Stimulated activated CD4-positive, alpha-beta T cell treated with anti-CD3 and anti-CD28 coated beads, Interleukin-4, amount 100 ng/mL, for 4 hours (primary cell): Measurements from ENCODE around the gene EPS8L2.

ENCODE experiments used
- DNase-seq, 2 experiments: peaks; one replicate each; pipeline ENCODE4 v3.0.0-alpha.2; 2020

Gene EPS8L2

DNA sequence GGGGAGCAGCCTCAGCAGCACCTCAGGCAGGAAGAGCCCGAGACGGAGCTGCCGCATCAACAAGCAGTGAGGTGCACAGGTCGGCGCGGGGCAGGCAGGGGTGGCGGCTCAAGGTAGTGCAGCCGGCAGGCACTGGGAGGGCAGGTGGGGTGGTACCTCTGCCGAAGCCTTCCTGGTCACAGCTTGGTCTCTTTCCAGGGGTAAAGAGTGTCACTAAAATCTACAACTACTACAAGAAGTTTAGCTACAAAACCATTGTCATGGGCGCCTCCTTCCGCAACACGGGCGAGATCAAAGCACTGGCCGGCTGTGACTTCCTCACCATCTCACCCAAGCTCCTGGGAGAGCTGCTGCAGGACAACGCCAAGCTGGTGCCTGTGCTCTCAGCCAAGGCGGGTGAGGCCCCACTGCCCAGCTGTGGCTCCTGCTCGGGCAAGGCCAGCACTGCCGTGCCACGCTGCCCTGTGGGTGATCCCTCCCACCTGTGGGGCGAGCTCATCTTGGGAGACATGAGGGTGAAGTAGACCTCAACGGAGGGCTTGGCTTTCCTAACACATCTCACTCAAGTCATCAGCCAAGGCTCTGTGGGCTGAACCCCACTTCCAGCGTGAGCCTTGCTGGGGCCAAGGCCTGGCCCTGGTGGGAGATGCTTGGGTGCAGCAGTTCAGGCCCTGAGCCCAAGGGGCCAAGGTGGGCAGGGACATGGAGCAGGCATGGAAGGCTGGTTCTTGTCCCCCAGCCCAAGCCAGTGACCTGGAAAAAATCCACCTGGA lies 57.7 kb downstream of the EPS8L2 start:
- DNase-seq = no peak

DNA sequence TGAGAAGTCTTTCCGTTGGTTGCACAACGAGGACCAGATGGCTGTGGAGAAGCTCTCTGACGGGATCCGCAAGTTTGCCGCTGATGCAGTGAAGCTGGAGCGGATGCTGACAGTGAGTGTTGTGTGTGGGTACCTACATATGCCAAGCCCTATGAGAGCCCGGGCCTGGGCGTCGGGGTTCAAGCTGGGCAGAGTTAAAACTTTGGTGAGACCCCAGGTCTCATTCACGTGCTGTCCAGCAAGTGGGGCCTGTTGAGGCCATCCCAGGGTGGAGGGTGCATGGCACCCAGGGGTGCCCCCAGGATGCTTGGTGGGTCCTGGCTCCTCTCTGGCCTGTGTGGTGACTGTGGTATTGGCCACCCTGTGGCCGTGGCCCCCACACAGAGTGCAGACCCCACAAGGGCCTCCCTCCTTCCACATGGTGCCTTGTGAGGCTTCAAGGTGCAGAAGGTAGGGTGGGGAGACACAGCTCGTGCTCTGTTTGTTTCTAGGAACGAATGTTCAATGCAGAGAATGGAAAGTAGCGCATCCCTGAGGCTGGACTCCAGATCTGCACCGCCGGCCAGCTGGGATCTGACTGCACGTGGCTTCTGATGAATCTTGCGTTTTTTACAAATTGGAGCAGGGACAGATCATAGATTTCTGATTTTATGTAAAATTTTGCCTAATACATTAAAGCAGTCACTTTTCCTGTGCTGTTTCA lies 58.4 kb downstream of the EPS8L2 start:
- DNase-seq = no peak

DNA sequence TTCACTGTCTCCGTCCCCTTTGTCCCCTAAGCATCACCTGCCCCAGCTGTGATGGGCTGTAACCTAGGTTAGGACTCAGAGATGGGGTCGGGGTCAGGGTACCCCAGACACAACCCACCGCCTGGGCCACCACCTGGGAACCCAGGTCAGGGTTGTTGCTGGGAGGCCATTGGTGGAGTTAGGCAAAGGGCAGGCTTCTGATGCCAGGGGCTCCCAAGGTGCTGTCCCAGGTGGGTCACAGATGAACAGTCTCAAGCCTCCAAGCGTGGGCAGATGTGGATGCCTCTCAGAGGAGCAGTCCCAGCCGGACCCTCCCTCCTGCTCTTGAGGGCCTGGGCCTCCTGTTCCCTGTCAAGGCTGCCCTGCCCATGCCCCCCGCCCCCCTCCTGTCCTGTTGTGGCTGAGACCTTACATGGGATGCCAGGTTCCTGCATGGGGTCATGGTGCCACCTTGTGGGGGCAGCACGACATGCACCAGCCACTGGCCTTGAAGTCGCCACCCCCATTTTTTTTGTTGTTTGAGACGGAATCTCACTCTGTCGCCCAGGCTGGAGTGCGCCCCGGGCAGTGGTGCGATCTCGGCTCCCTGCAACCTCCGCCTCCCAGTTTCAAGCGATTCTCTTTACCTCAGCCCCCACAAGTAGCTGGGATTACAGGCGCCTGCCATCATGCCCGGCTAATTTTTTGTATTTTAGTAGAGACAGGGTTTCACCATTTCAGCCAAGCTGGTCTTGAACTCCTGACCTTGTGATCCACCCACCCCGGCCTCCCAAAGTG lies 59.2 kb downstream of the EPS8L2 start:
- peak; percentile 54 to 55 for DNase-seq

DNA sequence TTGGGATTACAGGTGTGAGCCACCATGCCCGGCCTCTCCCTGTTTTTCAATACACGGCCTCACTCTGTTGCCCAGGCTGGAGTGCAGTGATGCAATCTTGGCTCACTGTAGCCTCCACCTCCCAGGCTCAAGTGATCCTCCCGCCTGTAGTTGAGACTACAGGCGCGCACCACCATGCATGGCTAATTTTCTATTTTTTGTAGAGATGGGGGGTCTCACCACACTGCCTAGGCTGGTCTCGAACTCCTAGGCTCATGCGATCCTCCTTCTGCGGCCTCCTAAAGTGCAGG lies 59.7 kb downstream of the EPS8L2 start:
- no peak for DNase-seq

DNA sequence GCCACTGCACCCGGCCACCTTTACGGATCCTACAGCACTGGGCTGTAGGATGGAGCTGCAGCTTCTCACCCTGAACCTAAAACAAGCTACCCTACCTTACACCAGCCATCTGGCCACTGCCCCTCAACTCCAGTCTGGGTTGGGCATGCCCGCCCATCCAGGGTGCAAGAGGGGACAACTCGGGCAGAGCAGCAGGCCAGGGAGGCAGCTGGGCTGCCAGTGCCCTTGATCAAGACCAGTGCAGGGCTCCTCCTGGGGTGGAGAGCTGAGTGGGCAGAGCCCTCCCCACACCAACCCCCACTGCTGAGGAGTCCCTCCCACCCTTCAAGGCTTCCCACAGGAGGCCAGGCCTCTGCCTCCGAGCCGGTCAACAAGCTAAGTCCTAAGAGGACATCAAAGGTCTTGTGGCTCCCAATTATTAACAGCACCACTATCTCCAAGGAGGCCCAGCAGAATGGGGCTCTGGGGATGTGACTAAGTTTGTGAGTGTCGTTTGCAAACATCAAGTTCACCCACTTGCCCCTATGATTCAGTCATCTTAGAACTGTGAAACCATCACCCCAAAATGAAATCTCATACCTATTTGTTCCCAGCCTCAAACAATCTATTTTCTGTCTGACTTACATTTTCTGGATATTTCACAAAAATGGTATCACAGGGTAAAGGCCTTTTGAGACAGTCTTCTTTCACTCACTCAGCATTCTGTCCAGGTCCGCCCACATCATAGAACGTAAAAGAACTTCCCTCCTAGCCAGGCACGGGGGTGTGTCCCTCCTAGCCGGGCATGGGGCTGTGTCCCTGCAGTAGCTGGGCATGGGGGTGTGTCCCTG lies 60.3 kb downstream of the EPS8L2 start:
- no peak for DNase-seq

DNA sequence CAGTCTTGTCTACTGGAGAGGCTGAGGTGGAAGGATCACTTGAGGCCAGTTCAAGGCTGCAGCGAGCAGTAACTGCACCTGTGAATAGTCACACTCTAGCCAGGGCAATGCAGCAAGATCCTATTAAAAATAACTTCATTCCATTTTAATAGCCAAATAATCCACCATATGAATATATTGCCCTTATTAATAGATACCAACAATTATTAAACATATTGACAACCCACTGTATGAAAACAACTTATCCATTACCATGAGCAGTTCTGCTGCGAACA lies 60.8 kb downstream of the EPS8L2 start:
- DNase-seq = no peak

DNA sequence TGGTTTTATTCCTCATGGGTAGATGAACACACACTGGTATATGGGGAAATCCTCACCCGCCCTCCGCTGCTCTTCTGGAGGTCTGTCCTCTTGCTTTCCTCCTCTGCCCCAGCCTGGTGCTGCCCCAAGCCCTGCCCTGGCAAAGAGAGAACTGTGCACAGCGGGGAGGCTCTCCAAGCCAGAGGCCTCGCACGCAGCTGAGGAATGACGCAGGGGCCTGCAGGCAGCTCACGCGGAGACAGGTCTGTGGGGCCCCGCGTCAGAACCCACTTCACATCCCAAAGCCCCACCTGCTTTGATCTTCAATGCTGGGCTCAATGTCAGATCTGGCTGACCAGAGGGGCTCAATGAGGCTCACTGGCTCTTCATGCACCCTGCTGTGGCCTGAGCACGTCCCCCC lies 61.2 kb downstream of the EPS8L2 start:
- no peak for DNase-seq

DNA sequence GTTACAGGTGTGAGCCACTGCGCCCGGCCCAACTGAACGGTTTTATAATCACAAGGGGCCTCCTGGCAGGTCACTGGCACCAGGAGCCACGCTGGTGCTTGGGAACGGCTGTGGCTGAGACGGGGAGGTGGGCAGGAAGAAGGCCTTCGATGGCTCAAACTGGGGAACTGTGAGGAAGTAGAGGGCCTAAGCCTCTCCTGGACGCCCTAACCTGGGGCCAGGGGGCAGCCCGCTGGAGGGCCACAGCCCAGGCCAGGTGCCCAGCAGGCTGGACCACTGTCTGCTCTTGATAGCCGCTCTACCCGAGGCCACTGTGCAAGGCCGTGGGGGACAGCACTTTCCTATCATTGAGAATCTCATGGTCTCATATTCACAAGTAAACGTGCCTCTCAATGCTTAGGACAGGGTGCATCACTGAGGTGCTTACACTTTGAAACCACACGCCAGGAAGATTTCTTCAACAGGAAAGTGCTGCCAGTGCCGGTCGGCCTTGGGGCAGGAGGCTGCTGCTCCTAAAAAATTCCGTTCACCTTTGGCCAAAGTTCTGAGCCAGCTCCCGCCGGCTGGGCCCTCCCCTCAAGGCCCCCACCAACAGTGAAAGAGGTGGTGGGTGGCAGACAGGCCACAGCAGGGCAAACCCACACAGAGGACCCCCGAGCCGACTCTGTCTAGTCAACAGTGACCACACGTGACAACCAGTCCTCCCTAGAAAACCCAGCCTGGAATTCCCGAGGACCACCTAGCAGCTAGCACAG lies 64.0 kb downstream of the EPS8L2 start:
- DNase-seq = no peak

DNA sequence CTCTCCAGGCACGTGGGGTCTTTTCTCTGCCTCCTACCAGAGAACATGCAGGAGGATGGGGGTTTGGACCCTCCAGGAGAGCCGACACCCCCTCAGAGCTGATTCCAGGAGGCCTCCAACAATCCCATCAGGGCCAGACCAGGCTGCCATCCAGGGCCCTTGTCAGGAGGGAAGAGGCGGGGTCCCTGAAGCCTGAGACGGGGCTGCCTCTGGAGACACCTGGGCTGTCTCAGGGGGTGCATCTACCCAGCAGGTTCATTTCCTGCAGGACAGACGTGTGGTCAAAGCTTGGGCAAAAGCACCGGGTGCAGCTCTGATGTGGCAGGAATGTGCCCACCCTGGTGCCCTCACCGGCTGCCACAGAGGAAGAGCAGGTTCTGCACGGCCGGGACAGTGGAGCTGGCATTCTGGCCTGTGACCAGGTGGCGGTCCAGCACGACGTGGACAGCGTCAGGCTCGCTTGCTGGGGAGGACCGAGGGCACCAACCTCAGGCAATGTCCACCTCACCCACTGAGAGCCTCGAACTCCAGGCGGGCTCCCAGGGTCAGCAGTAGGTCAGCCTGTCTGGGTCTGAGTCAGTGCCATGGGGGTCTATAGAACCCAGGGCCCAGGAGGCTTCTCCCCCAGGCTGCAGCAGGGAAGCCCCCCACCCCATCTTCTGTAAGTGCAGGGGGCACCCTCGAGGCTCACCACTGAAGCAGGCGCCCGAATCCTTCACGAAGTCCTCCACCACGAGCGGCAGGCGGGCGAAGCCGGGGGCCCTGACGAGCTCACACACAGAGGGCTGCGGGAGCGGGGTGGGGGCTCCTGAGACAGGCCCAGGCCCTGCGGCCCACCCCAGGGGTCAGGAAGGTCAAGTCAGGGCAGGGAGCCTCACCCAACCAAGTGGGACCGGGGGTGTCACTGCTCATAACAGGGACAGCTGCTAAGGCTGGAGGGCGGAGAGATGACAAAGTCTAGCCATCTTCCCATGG lies 64.9 kb downstream of the EPS8L2 start:
- DNase-seq = no peak

DNA sequence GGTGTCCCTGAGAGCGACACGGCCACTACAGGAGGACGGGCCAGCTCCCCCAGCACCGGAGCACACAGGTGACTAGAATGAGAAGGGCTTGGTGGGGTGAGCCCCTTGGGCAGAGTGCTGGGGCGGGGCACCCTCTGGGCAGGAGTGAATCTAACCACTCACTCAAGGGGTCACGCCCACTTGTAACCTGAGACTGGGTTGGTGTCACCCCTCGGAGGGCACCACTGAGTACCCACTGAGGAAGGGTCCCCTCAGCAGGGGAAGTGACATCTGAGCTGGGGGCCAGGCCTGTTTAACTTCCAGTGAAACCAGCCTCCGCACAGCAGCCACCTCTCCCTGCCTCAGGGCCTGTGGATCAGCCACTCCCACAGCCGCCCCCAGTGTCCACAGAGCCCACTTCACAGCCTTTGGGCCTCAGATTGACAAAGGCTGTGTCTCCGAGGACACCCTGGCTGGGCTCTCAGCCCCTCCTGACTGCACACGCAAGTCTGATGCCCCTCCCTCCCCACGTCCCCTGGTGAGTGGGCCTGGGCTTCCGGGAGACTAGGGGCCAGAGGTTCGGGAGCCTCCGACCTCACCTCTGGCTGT lies 65.7 kb downstream of the EPS8L2 start:
- DNase-seq = no peak

DNA sequence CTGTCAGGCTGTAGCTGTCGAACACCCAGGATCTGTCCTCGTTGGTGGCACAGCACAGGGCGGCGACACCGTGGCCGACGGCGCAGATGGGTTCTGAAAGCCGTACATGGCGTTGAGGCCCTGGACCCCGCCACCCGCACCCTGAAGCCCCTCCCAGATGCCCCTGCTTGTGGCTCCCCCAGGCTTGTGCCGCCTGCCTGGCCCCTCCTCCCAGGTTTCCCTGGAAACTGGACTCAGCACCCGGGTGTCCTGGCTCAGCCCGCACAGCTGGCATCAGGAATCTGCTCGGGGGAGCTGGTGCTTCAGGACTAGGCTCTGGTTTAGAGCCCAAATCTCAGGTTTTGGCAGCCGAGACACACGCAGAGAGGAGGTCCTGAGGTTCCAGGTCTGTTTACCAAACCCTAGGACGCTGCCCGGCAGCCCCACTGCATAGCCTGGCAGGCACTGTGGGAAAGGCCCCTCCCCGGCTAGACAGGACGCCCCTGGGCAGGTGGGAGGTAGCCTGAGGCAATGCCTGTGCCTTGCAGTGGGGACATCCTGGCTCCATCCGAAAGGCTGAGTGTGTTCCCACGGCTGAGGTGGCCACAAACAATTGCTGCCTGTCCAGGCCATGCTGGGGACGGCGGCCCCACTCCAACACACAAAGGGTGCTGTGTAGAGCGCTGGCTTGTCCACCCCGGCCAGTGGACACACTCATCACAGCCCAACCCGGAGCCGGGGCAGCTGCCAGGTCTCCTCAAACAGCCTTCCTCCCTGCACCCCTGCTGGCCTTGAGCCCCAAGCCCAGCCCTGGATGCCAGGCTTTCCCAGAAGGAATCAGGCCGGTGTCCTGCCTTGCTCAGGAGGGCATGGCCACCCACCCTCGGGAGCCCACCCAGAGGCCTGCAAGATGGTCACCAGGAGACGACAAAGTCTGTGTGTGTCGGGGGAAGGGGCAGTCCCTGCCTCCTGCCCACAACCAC lies 66.7 kb downstream of the EPS8L2 start:
- no peak for DNase-seq

DNA sequence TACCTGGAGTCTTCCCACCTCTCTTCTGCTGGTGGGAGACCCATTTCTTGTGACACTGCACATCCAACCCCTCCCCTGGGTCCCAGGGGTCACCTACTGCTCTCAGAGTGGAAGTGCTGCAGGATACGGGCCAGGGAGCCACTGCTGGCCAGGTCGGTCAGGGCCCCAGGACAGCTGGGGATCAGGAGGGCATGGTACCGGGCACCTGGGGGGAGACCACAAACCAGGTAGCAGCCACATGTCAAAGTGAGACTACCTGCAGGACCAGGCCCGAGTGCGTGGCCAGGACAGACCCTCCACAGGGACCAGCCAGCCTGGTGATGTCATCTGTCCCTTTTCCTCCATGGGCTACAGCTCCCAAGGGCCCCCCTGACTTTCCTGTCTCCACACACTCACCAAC lies 67.4 kb downstream of the EPS8L2 start:
- DNase-seq = no peak

DNA sequence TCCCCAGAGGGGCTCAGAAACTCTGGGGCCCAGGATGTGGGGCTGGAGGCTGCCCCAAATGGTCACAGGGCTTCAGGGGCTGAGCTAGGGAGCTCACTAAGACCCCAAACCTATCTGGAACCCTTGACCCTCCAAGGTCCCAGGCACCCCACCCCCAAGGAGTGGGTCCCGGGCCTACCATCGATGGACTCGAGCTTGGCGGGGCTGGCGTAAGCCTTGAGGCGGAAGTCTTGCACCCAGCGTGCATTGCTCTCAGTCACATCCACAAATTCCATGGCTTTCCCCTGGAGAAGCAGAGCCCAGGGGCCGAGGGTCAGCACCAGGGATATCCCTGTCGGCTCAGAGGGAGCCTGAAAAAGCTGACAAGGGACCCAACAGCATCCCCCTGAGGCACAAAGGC lies 67.8 kb downstream of the EPS8L2 start:
- no peak for DNase-seq

DNA sequence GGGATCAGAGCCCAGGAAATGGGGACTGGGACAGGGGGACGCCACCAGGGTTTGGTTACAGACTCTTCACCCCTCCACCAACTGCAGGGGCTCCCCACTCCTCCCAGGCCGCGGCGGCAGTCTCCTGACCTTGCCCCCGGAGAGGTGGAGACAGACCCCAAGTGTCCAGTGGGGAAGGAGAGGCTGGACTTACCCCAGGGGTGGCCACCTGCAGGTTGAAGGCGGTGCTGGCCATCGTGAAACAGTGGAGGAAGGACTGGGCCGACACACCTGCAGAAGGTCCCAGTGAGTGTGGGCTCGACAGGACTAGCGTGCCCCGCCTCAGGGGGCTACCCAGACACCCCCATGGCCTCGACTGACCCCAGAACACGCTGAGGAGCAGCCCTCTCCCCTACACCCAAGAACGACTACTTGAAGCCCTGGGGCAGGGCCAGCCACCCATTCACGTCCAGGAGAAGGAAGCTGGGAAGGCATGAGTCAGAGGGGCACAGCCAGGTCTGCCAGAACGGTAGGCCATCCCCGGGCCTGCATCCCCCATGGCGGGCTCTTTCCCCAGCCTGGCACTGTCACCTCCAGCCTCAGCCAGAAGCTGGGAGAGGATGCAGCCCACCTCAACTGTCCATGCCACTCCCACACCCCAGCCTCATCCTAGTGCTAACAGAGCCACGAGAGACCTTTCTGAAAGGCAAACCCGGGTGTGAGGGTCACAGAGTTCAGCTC lies 69.0 kb downstream of the EPS8L2 start:
- DNase-seq = no peak

DNA sequence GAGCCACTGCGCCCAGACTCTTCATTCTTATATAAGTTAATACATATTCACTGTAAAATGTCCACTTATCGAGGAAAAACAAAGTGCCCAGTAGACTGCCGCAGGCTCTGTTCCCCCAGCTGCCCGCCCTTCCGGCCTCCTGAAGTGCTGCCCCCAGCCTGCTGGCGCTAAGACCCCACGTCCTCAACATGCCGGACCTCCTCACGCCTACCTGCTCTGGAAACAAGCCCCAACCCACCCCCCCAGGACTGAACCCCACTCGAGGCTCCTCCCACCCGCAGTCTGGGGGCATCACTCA lies 70.2 kb downstream of the EPS8L2 start:
- DNase-seq = no peak

DNA sequence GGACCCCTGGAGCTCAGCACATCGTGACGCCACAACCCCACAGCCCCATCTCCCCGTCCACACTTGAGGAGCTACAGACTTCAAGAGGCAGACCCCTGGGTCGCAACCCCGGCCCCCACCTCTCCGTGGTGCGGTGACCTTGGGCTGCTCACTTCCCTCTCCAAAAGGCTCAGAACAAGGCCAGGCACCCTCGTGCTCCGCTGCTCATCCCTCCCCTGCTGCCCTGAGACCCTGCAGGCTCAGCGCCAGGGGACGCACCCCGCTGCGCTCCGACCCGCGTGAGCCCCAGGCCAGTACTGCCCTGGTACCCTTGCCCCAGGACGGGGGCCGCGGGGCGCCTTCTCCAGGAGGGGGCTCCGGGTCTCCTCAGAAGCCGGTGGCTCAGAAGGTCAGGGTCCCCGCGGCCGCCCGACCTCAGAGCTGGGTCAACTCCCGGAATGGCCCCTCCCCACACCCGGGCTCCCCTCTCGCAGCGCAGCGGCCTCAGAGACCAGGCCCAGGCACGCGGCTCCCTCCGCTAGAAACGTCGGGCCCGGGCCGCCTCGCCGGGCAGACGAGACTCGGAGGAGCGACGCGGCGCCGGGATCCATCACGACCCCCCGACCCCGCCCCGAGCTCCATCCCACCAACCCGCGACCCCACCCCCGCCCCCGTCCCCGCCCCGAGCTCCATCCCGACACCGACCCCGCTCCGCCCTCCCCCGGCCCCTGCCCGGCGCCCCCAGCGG lies 70.7 kb downstream of the EPS8L2 start:
- DNase-seq = no peak
